HepG2 (cell line): ENCODE data around the gene AFF4. TPM values are rescaled to one million over a fixed set of nuclear protein-coding genes. Genes with fewer than 3 reads are reported as not detected.

Experiments used
- AKAP8 ChIP-seq: sonication (generic); formaldehyde crosslinking; IDR thresholded peaks from 2 replicates; pipeline ENCODE4 v1.5.1; 2020; ENCODE audit warnings: mild to moderate bottlenecking, missing genetic modification reagents
- FOXO1 ChIP-seq: sonication (generic); formaldehyde crosslinking; IDR thresholded peaks from 2 replicates; pipeline ENCODE4 v1.4.0; 2020; ENCODE audit warnings: missing genetic modification reagents
- GTF3A ChIP-seq: sonication (generic); formaldehyde crosslinking; conservative IDR thresholded peaks from 2 replicates; pipeline ENCODE4 v1.4.0; 2020; ENCODE audit warnings: mild to moderate bottlenecking, missing genetic modification reagents
- HOXD1 ChIP-seq: sonication (generic); formaldehyde crosslinking; IDR thresholded peaks from 2 replicates; pipeline ENCODE4 v1.5.0; 2020; ENCODE audit warnings: missing genetic modification reagents
- KLF15 ChIP-seq: sonication (generic); formaldehyde crosslinking; IDR thresholded peaks from 2 replicates; pipeline ENCODE4 v1.8.1; 2023; ENCODE audit warnings: borderline replicate concordance, mild to moderate bottlenecking, inconsistent platforms, missing genetic modification reagents, mixed read lengths
- KLF16 ChIP-seq, 2 experiments: sonication (generic) in 1 of 2; formaldehyde crosslinking in 1 of 2; IDR thresholded peaks; 2 replicates each; pipeline versions ENCODE4 v1.6.1 to v1.8.0; 2016 to 2023; ENCODE audit warnings: missing genetic modification reagents in 2 of 2, missing compliant biosample characterization in 1 of 2
- MED8 ChIP-seq: sonication (generic); formaldehyde crosslinking; IDR thresholded peaks from 2 replicates; pipeline ENCODE4 v1.8.1; 2023; ENCODE audit warnings: mild to moderate bottlenecking, missing genetic modification reagents; ENCODE audit not compliant: insufficient replicate concordance
- MXD3 ChIP-seq: IDR thresholded peaks from 2 replicates; pipeline ENCODE4 v1.6.1; 2016; ENCODE audit warnings: mild to moderate bottlenecking, missing biosample characterization, missing genetic modification reagents
- NFRKB ChIP-seq: fragments of 450-650 bp; IDR thresholded peaks from 2 replicates; pipeline ENCODE4 v1.6.1; 2017
- RFX3 ChIP-seq: IDR thresholded peaks from 2 replicates; pipeline ENCODE4 v1.6.1; 2016; ENCODE audit warnings: missing biosample characterization, missing genetic modification reagents
- THAP9 ChIP-seq: sonication (generic); formaldehyde crosslinking; IDR thresholded peaks from 2 replicates; pipeline ENCODE4; 2020; ENCODE audit warnings: missing genetic modification reagents, mild to moderate bottlenecking, borderline replicate concordance
- ZNF256 ChIP-seq: sonication (generic); formaldehyde crosslinking; conservative IDR thresholded peaks from 2 replicates; pipeline ENCODE4 v1.4.0; 2020; ENCODE audit warnings: missing genetic modification reagents
- ZNF296 ChIP-seq: sonication (generic); formaldehyde crosslinking; conservative IDR thresholded peaks from 2 replicates; pipeline ENCODE4 v1.5.0; 2020; ENCODE audit warnings: mild to moderate bottlenecking, missing genetic modification reagents
- ZNF317 ChIP-seq: sonication (generic); formaldehyde crosslinking; IDR thresholded peaks from 2 replicates; pipeline ENCODE4 v1.5.0; 2020; ENCODE audit warnings: mild to moderate bottlenecking, missing genetic modification reagents
- ZNF563 ChIP-seq: sonication (generic); formaldehyde crosslinking; IDR thresholded peaks from 2 replicates; pipeline ENCODE4 v1.8.0; 2022; ENCODE audit warnings: mild to moderate bottlenecking, moderate library complexity, missing genetic modification reagents
- ZNF687 ChIP-seq: sonication (generic); formaldehyde crosslinking; IDR thresholded peaks from 2 replicates; pipeline ENCODE4 v1.5.1; 2020; ENCODE audit warnings: mild to moderate bottlenecking, missing genetic modification reagents, moderate library complexity
- polyA plus RNA-seq, 8 experiments: library from polyadenylated mRNA; depleted of rRNA in 3 of 8; stranded (reverse) in 7 of 8; unstranded in 1 of 8; fragments of >200 nt; fragmentation: Illumina TruSeq in 4 of 8; extraction: Trizol in 4 of 8; gene quantifications; 2 replicates each; pipeline versions ENCODE4 v1.2.1 to v1.2.3, GENCODE V29; 2011 to 2016; ENCODE audit warnings: low read depth in 4 of 8, missing spikeins in 1 of 8, mixed read lengths in 1 of 8; ENCODE audit not compliant: insufficient read depth in 1 of 8
- total RNA-seq, 5 experiments: library from RNA; depleted of rRNA; stranded (reverse); fragments of >200 nt; fragmentation: Illumina TruSeq; extraction: Trizol; gene quantifications; 2 replicates each; pipeline ENCODE4 v1.2.3, GENCODE V29; 2016; ENCODE audit warnings: low read depth in 1 of 5
- TF ChIP-seq, protein P1 (sequence below): sonication (generic); formaldehyde crosslinking; IDR thresholded peaks from 2 replicates; pipeline ENCODE4 v1.4.0; 2020; ENCODE audit warnings: mild to moderate bottlenecking, missing genetic modification reagents
- TF ChIP-seq, protein P2 (sequence below): sonication (generic); formaldehyde crosslinking; IDR thresholded peaks from 2 replicates; pipeline ENCODE4 v1.4.0; 2020; ENCODE audit warnings: mild to moderate bottlenecking, missing genetic modification reagents

AFF4 gene
- total and polyA plus RNA-seq, 2 of the 13 experiments (the other 11 are each of a cell fraction or from before 2014, with no cell fraction given), result 22.1 to 25.5 TPM

DNA sequence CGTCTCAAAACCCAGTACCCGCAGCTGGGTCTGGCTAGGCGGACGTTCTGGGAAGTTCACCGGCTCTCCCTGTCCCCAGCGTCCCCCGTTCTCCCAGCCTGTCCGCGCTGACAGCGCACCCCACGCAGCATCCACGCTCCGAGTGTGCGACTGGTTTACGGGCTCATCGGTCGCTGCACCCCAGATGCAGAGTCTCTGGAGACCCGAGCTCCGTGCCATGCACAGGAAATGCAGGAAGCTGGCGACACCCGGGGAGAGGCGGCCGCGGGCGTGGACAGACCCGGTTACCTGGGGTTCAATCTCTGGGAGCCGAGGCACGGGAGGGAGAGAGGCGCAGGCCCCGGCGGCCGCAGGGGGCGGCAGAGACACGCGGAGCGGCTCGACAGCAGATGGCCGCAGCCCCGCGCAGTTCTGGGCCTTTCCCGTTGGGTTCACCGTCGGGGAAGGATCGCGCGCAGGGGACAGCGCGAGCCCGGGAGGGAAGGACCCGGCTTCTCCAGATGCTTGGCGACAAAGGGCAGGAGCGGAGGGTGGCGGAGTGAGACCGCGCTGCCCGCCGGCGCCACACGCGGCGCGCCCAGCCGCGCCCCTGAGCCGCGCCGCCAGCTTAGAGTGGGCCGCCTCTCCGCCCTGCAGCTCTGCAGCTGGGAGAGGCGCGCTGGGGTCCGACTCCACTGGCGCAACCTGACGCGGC is 133.5 kb downstream of the AFF4 start (continued):
- TF ChIP-seq KLF15 (CRISPR knock-in tag) (0 out of 2 replicates have a peak, but pooled peaks have one; percentile 68), ZNF687 (peak; percentile 74), NFRKB (no peak), FOXO1 (CRISPR knock-in tag) (peak; percentile 23; the same call in 1 of the 2 replicates), GTF3A (CRISPR knock-in tag) (no peak), KLF16 (CRISPR knock-in tag; IDR thresholded peaks at IDR 0.05) (0 out of 4 replicates have a peak, but pooled peaks of 1 of the 2 experiments have one; percentile 45), ZNF296 (CRISPR knock-in tag) (no peak), ZNF317 (peak; percentile 26; the same call in 1 of the 2 replicates), ZNF256 (CRISPR knock-in tag) (0 out of 2 replicates have a peak, but pooled peaks have one; percentile 49), MXD3 (CRISPR knock-in tag) (peak; percentile 39; the same call in 1 of the 2 replicates), ZNF563 (CRISPR knock-in tag) (peak; percentile 72), THAP9 (CRISPR knock-in tag) (no peak), RFX3 (no peak), HOXD1 (peak; percentile 85; the same call in 1 of the 2 replicates), MED8 (CRISPR knock-in tag) (no peak), AKAP8 (CRISPR knock-in tag) (no peak; the same call in 1 of the 2 replicates)
- TF ChIP-seq, protein P1, sequence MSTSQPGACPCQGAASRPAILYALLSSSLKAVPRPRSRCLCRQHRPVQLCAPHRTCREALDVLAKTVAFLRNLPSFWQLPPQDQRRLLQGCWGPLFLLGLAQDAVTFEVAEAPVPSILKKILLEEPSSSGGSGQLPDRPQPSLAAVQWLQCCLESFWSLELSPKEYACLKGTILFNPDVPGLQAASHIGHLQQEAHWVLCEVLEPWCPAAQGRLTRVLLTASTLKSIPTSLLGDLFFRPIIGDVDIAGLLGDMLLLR (CRISPR knock-in tag), result peak; percentile 57; the same call in 1 of the 2 replicates
- TF ChIP-seq, protein P2, sequence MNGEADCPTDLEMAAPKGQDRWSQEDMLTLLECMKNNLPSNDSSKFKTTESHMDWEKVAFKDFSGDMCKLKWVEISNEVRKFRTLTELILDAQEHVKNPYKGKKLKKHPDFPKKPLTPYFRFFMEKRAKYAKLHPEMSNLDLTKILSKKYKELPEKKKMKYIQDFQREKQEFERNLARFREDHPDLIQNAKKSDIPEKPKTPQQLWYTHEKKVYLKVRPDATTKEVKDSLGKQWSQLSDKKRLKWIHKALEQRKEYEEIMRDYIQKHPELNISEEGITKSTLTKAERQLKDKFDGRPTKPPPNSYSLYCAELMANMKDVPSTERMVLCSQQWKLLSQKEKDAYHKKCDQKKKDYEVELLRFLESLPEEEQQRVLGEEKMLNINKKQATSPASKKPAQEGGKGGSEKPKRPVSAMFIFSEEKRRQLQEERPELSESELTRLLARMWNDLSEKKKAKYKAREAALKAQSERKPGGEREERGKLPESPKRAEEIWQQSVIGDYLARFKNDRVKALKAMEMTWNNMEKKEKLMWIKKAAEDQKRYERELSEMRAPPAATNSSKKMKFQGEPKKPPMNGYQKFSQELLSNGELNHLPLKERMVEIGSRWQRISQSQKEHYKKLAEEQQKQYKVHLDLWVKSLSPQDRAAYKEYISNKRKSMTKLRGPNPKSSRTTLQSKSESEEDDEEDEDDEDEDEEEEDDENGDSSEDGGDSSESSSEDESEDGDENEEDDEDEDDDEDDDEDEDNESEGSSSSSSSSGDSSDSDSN, result peak; percentile 69; the same call in 1 of the 2 replicates
